MM.1S (cell line): ENCODE measurements around the gene KCNQ1.

Experiments
- CTCF ChIP-seq: fragments of 300-600 bp; sonication (generic); IDR thresholded peaks from 2 replicates; pipeline ENCODE4 v1.5.1; 2016; ENCODE audit warnings: antibody characterized with exemption, low read length, mixed read lengths
- EZH2phosphoT487 ChIP-seq: fragments of 300-600 bp; sonication (generic); IDR thresholded peaks from 2 replicates; pipeline ENCODE4 v1.6.1; 2018; ENCODE audit warnings: antibody characterized with exemption, low read length

GRCh38 chr11:2687223-2687530 lies 242.4 kb downstream of the KCNQ1 start:
- TF ChIP-seq CTCF (no peak), EZH2phosphoT487 (no peak)
